ENCODE measurements around the gene SLC22A23.

SLC22A23 gene

GRCh38 chr6:3240595-3240994 lies 216.3 kb downstream of the SLC22A23 start:
- DNase-seq (ENCODE audit: low read depth), result no peak

GRCh38 chr6:3239110-3239830 lies 217.6 kb downstream of the SLC22A23 start:
- peak; percentile 40 for DNase-seq (ENCODE audit: low read depth)

DNA sequence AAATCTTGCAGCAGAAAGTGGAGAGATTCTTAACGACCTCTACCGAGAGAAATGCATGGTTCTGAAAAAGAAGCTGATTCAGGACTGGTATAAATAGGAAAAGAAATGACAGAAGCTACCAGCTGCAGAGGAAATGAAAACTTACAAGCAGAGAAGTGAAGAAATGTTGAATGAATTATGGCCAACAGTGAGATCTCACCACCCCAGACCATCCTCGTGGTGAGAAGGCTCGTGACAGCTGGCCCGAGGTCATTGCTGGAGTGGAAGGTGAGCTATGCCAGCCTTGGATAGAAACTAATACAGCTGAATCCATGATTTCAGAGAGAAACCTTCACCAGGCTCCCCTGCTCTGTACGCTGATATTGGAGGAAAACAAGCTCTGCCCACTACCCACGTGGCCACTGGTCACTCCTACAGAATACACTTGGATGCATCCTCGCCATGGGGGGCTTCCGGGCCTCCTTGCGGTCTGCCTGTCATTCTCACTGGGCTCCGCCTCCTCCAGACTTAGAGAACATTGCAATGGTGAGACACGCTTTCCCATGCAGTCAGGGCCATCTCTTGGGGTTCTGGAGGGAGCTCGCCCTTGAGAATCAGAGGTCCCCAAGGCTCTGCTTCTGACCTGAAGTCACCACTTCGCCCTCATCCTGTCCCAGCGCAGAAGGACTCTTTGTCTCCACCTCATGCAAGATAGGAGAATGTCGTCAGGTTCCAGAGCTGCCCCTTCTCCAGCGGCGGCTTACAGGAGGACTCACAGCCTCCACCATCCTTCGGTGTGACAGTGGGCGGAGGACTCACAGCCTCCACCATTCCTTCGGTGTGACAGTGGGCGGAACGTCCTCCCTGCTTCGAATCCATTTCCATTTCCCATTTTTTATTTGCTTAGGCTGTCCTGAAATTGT lies 218.8 kb downstream of the SLC22A23 start:
- no peak for DNase-seq (ENCODE audit: low read depth)

DNA sequence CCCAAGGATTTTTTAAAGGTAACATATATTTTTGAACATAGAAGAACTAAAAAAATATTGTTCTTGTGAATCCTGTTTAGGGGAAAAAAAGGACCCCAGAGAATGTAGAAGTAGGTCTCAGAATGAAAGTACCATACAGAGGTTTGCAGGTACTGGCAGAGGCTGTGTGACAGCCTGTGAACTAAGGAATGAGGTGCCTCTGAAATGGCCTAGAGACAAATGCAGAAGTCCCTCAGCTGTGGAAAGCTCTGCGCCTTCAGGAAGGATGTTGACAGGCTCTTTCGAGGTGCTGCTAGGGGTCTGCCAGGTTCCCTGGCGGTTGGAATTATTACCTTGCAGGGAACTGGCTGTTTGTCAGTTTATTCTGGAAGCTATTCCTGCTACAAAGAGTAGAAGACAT lies 220.8 kb downstream of the SLC22A23 start:
- DNase-seq (ENCODE audit: low read depth), result no peak

- no peak for DNase-seq (ENCODE audit: low read depth)
Measured at GRCh38 chr6:3235486-3235885, 221.4 kb downstream of the SLC22A23 start.

DNA sequence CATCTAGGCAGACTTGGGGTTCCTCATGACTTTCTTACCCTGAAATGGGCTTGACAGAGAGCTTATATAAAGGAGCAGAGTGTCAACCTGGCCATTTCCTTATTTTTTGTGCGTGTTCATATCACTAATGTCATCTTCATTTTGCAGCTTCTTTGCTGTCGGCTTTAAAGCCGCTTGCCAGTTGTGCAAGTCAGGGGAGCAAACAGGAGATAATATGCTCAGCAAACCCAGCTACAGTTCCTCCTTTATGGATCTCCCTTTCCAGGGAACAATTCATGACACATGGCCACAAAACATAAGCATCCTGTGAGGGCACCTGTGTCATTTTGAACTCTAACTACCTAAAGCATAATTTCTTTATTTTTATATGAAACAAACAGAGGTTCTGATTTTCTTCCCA lies 222.9 kb downstream of the SLC22A23 start:
- DNase-seq (ENCODE audit: low read depth), result no peak

DNA sequence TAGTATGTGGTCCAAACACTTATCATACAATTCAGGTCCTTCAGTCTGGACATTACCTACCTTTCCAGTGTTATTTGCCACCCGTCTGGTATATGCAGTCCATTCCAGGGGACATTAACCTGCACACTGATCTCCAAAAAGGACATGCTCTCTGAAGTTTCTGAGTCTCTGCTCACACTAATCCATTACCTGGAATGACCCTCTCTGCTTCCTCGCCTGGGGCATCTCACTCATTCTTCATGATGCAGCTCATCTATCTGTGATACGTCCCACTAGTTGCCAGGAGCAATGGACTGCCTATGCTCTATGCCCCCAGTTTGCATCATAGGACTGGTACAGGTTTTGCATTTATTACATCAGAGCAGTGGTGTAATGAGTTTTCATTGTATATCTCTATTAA lies 223.5 kb downstream of the SLC22A23 start:
- DNase-seq (ENCODE audit: low read depth), result peak; percentile 34

GRCh38 chr6:3232017-3232945 lies 224.6 kb downstream of the SLC22A23 start:
- no peak for DNase-seq (ENCODE audit: low read depth)

DNA sequence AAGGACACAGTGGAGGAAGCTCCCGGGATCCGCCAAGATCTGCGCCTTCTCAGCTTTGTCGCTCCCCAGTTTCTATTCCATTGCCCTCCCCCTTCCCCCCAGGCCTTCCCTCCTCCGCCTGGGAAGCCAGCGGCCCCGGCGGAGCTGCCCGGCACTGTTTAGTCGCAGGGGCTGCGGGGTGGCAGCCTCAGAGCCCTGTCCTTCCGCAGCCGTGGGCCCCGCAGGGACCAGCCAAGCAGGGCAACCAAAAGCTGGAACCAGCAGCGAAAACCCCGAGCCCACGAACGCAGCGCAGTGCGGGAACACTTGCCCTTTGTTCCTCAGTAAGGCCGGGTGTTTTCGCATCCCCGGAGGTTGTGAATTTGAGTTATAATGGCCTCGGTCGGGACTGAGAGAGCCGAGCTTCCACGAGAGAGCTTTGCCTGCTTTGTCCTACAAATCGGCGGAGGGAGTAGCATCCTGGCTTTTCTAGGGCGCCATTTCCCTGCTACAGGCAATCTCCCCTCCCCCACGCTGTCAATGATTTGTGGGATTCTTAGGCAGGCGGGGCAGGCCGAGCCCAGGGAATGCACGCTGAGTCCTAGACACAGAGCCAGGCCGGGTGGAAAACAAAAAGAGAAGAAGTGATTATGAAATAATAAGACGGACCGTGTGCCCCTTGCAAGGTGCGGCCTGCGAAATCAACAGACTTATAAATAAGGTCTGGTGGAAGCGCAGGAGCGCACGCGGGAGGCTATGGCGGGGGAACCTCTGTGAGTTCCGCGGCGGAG lies 225.4 kb downstream of the SLC22A23 start:
- DNase-seq (ENCODE audit: low read depth), result peak; percentile 85

GRCh38 chr6:3230900-3231246 lies 226.0 kb downstream of the SLC22A23 start:
- DNase-seq (ENCODE audit: low read depth), result peak; percentile 62

- no peak for DNase-seq (ENCODE audit: low read depth)
Measured at GRCh38 chr6:3230256-3230882, 226.5 kb downstream of the SLC22A23 start.

GRCh38 chr6:3229566-3230178 lies 227.2 kb downstream of the SLC22A23 start:
- DNase-seq (ENCODE audit: low read depth), result no peak

DNA sequence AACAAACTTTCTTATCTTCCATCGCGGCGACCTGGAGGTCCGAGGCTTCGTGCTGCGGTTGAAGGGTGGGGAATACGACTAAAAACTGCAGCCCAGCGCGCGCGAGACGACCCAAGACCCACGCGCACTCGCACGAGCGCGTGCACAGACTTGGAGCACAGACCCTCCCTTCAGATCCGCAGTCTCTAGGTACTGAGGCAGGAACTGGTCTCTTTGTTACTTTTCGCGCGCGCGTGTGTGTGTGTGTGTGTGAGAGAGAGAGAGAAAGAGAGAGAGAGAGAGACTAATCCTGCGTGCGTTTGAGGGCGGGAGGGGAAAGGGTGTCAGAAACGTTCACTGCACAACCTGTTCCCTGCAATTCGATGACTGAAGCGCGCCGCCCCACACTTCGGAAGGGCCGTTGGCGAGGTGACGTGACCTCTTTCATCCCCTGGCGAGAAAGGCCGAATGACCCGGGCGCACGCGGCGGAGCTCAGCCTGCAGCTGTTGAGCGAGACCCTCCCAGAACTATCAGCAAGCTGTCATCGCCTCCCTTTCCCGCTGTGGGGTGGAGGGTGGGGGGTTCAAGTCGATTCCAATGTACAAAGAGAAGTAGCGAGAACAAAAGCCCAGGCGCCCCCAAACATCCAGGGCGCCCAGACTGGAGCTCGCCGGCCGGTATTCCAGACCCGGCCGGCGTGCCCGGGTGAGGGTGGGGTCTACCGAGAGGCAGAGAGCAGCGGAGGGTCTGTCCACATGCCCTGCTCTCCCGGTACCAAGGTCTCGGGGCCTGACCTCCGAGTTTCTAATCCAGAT lies 227.9 kb downstream of the SLC22A23 start:
- no peak for DNase-seq (ENCODE audit: low read depth)

DNA sequence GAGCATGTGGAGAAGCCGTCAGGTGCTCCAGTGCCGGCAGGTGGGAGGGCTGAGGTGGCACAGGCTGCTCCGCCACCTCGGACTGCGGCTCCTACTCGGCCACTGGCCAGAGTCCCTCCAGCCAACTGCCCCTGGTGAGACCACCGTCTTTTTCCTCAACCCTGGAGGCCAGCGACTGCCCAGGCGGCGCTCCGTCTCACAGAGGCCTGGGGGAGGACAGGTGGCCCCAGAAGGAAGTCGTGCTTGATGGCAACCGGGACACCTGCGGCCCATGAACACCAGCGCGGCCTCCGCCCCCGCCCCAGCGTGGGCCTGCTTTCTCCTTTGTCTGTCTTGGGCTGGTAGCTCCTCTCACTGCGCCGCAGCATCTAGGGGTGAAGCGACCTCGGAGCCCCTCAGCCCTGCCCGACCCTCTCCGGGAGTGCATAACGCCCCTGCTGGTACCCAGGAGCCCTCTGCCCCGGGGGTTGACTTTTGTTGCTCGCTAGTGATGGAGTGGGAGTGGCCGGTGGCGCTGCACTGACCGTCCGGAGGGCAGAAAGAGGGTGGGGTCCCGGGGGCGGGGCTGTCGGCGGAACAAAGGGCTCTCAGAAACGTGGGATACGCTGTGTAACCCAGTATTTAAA lies 228.7 kb downstream of the SLC22A23 start:
- DNase-seq (ENCODE audit: low read depth), result no peak

DNA sequence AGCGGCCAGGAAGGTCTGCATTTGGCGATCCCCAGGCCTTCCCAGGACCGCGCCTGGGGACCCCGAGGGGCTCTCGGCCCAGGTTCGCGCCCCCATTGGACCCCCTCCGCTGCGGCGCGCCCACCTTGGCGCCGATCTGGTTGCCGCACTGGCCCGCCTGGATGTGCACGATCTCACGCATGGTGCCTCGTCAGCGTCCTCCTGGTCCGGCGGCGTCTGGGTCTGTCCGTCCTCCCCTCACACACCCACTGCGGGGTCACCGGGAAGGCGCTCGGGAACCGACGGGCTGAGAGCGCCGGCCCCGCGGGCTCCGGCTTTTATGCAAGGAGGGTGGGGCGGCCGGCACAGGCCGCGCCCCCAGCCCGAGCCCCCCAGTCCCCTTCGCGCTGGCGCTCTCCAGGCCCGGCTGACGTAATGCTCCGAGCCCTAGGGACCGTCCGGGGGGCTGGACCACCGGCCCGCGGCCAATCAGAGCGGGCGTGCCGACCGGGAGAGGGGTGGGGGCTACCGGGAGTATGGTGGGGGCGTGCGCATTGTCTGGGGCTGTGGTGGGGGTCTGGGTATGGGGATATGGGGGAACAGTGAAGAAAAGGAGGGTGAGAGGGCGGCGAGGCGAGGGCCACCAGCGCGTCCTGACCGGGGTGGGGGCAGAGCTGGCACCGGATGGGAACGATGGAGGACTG lies 229.3 kb downstream of the SLC22A23 start, which contains the start of gene TUBB2B:
TSS of gene TUBB2B (minus strand) at position 291 of the 683 bp plus-strand sequence. CDS start at position 181, 110 bp downstream.
- DNase-seq (ENCODE audit: low read depth), result peak; percentile 24

GRCh38 chr6:3226481-3227362 lies 230.1 kb downstream of the SLC22A23 start:
- peak; percentile 47 for DNase-seq (ENCODE audit: low read depth)

DNA sequence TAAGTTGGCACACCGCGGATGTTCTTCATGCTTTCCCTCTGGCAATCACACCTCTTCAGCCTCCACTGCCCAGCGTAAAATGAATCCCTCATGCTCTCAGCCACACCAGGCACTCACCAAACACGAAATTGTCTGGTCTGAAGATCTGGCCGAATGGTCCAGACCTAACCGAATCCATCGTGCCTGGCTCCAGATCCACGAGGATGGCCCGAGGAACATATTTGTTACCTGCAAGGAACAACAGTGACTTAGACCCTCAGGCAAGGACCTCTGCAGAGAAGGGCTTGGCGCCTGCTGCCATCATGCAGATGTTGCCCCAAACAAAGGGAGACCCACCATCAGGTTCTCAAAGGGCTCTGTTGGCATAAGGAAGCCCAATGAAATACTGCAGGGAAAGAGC lies 230.8 kb downstream of the SLC22A23 start:
- DNase-seq (ENCODE audit: low read depth), result no peak

All from ELR (cell line).